ENCODE data around the gene NCKAP5.

- TF ChIP-seq HDGF (IDR thresholded peaks at IDR 0.05; ENCODE audit: borderline replicate concordance), result no peak
- TF ChIP-seq FOXM1 (IDR thresholded peaks at IDR 0.05; ENCODE audit: borderline replicate concordance), result no peak
- TF ChIP-seq FOXK2 (IDR thresholded peaks at IDR 0.05), result no peak
- TF ChIP-seq PKNOX1 (IDR thresholded peaks at IDR 0.05), result no peak
- TF ChIP-seq L3MBTL2 (conservative IDR thresholded peaks at IDR 0.05), result no peak
- TF ChIP-seq SP1 (IDR thresholded peaks at IDR 0.05), result no peak
- no peak for TF ChIP-seq TARDBP (IDR thresholded peaks at IDR 0.05)
- no peak for TF ChIP-seq FOXA1 (IDR thresholded peaks at IDR 0.05)
- no peak for TF ChIP-seq LEF1 (IDR thresholded peaks at IDR 0.05; ENCODE audit: borderline replicate concordance)
- TF ChIP-seq NFRKB (IDR thresholded peaks at IDR 0.05), result no peak
- TF ChIP-seq BHLHE40 (IDR thresholded peaks at IDR 0.05; ENCODE audit: borderline replicate concordance), result no peak
- no peak for TF ChIP-seq SUZ12 (IDR thresholded peaks at IDR 0.05)
- no peak for TF ChIP-seq ELF4 (IDR thresholded peaks at IDR 0.05)
These were observed 638.5 kb downstream of the NCKAP5 start for GRCh38 chr2:132929786-132930185.

All from HEK293T (cell line).